Lower lobe of right lung (tissue), 2 donors: ENCODE measurements around the gene ELMO3. TPM values are rescaled to one million over a fixed set of nuclear protein-coding genes. Genes with fewer than 3 reads are reported as not detected.

Experiments
- ATAC-seq, 2 donors: fragments of 200-7000 bp; cut with Tn5 transposase; one replicate each; pipeline ENCODE4 v1.9.1; 2020 to 2022; ENCODE audit warnings: mild to moderate bottlenecking in 2 of 2, moderate library complexity in 2 of 2
- DNase-seq: peaks from one replicate; pipeline ENCODE4 v3.0.0-alpha.2; 2020
- H3K27ac ChIP-seq: fragments of 200-600 bp; one replicate; pipeline ENCODE4 v1.8.0; 2022
- H3K27me3 ChIP-seq: fragments of 200-600 bp; one replicate; pipeline ENCODE4 v1.8.0; 2022; ENCODE audit warnings: low read depth
- H3K36me3 ChIP-seq: fragments of 200-600 bp; one replicate; pipeline ENCODE4 v1.8.0; 2022; ENCODE audit warnings: mild to moderate bottlenecking
- H3K4me1 ChIP-seq: fragments of 200-600 bp; one replicate; pipeline ENCODE4 v1.8.0; 2022
- H3K4me3 ChIP-seq: fragments of 200-600 bp; one replicate; pipeline ENCODE4 v1.8.0; 2022; ENCODE audit warnings: mild to moderate bottlenecking
- H3K9me3 ChIP-seq: fragments of 200-600 bp; one replicate; pipeline ENCODE4 v1.8.0; 2022
- intact Hi-C: fragments of 100-400 bp; cut with DNase I; formaldehyde crosslinking; loops from one replicate; pipeline ENCODE4 v1.11.0; 2022
- total RNA-seq: library from RNA; stranded (reverse); fragmentation: NEBNext Ultra II Directional; extraction: Animal tissue kit (Norgen Biotek cat#: 25700); gene quantifications from one replicate; pipeline ENCODE4 v1.2.1, GENCODE V29; 2021
- TF ChIP-seq, protein P1 (sequence below): fragments of 200-600 bp; IDR thresholded peaks from one replicate; pipeline ENCODE4 v1.8.0; 2022; ENCODE audit warnings: antibody characterized with exemption, mild to moderate bottlenecking
- donor health status: DM: no; HTN: yes; CAD: no; lungs with severe emphysema.

The ELMO3 gene
- total RNA-seq, 1 donor from 2014 or later = 14.9 TPM

DNA sequence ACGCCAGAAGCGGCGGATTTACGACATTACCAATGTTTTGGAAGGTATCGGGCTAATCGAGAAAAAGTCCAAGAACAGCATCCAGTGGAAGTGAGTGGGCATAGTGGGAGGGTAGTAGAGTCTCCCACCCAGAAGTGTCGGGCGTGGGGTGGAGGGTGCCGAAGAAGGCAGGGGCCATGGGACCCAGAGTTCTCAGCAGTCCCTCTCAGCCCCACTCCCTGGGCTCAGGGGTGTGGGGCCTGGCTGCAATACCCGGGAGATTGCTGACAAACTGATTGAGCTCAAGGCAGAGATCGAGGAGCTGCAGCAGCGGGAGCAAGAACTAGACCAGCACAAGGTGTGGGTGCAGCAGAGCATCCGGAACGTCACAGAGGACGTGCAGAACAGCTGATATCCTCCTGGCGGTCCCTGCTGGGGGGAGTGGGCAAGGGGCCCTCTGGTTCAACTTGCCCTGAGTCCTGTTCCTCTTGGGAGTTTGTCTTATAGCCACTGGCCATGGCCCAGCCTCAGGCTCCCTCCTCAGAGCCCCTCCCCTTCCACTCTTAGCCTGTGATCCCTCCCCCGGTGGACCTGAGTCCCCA is 6.1 kb upstream of the ELMO3 start:
- DNase-seq (no peak), ATAC-seq (no peak)
- Histone ChIP-seq H3K4me3 (peak overlapping the region; percentile 100), H3K9me3 (no peaks in the 10 kb centered on the region), H3K36me3 (peaks cover 48% of the 10 kb centered on the region), H3K27me3 (no peaks in the 10 kb centered on the region), H3K27ac (peak overlapping the region; percentile 86), H3K4me1 (peaks cover 34% of the 10 kb centered on the region)
- TF ChIP-seq, protein P1, sequence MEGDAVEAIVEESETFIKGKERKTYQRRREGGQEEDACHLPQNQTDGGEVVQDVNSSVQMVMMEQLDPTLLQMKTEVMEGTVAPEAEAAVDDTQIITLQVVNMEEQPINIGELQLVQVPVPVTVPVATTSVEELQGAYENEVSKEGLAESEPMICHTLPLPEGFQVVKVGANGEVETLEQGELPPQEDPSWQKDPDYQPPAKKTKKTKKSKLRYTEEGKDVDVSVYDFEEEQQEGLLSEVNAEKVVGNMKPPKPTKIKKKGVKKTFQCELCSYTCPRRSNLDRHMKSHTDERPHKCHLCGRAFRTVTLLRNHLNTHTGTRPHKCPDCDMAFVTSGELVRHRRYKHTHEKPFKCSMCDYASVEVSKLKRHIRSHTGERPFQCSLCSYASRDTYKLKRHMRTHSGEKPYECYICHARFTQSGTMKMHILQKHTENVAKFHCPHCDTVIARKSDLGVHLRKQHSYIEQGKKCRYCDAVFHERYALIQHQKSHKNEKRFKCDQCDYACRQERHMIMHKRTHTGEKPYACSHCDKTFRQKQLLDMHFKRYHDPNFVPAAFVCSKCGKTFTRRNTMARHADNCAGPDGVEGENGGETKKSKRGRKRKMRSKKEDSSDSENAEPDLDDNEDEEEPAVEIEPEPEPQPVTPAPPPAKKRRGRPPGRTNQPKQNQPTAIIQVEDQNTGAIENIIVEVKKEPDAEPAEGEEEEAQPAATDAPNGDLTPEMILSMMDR = no peak
- intact Hi-C loops = no loop called here

DNA sequence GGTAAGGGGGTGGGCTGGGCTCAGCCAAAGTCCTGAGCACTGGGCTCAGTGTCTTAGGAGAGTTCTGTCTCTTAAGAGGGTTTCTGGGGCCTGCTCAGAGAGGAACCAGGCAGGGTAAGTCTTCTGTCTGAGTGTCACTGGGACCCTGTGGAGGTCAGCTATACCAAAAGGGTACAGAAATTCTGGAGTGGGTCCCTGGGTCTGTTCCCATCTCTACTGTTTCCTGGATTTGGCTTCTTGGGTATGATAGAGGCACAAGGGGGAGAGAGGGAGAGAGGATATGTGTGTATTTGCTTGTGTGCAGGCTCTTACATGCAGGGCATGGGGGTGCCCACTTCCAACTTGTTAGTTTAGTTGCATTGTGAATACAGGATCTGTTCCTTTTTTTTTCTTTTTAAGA is 5.4 kb upstream of the ELMO3 start:
- Histone ChIP-seq H3K36me3 (peaks cover 54% of the 10 kb centered on the region), H3K4me3 (peak overlapping the region; percentile 100), H3K27ac (peak overlapping the region; percentile 18), H3K27me3 (no peaks in the 10 kb centered on the region), H3K9me3 (no peaks in the 10 kb centered on the region), H3K4me1 (peaks cover 40% of the 10 kb centered on the region)
- intact Hi-C loops = no loop called here
- no peak for ATAC-seq
- TF ChIP-seq, protein P1 = no peak
- DNase-seq = no peak

DNA sequence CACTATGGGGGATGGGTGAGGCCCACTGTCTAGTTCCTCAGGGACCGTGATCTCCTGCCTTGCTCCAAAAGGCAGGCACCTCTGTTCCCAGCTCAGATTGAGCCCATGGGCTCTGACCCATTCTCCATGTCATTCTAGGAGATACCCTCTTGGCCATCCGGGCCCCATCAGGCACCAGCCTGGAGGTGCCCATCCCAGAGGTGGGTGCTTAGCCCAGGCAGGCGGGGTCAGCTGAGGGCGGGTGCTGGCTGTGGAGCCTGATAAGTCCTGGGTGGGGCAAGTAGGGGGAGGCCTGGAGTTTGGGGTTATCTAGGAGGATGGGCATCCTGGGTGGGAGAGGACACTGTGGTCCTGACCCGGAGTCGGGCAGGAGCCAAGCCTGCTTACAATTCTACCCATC is 4.7 kb upstream of the ELMO3 start:
- intact Hi-C loops = no loop called here
- H3K4me1 ChIP-seq = peaks cover 47% of the 10 kb centered on the region
- H3K36me3 ChIP-seq = peaks cover 55% of the 10 kb centered on the region
- no peaks in the 10 kb centered on the region for H3K9me3 ChIP-seq
- no peak overlapping the region for H3K4me3 ChIP-seq
- H3K27me3 ChIP-seq = no peaks in the 10 kb centered on the region
- no peak overlapping the region for H3K27ac ChIP-seq
- no peak for ATAC-seq
- TF ChIP-seq, protein P1 = no peak
- no peak for DNase-seq

DNA sequence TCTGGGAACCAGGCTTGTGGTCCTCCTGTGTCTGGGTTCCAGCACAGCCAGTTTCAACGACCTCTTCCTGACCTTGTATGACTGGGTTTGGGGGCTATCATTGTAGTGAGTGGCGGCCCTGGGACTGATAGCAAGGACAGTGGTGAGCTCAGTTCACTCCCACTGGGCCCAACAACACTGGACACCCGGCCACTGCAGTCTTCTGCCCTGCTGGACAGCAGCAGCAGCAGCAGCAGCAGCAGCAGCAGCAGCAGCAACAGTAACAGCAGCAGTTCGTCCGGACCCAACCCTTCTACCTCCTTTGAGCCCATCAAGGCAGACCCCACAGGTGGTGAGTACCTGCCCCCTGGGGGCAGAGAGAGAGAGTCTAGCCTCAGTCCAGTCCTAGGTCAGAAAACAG is 3.3 kb upstream of the ELMO3 start:
- Histone ChIP-seq H3K27me3 (no peaks in the 10 kb centered on the region), H3K36me3 (peaks cover 60% of the 10 kb centered on the region), H3K9me3 (no peaks in the 10 kb centered on the region), H3K27ac (no peak overlapping the region), H3K4me3 (no peak overlapping the region), H3K4me1 (peaks cover 45% of the 10 kb centered on the region)
- intact Hi-C loops = no loop called here
- TF ChIP-seq, protein P1 = no peak
- ATAC-seq (no peak), DNase-seq (no peak)

DNA sequence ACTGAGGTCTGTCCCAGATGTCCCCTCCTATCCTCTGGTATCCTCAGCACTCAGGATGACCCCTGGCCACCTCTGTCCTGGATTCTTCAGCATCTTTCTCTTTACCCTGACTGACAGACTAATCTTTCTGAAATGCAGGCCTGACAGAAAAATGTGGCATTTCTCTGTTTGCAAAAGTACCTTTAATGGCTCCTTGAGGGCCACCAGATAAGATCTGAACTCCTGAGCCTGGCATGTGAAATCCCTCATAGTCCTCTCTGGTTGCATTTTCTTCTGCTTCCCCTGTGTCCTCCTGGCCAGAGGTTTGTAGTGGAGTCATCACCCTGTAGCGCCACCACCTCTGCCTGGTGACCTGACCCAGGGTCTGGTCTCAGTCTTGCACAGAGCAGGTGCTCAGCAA is 2.0 kb upstream of the ELMO3 start:
- DNase-seq (no peak), ATAC-seq (no peak)
- TF ChIP-seq, protein P1 = no peak
- Histone ChIP-seq H3K9me3 (no peaks in the 10 kb centered on the region), H3K27ac (no peak overlapping the region), H3K4me3 (no peak overlapping the region), H3K36me3 (peaks cover 69% of the 10 kb centered on the region), H3K27me3 (no peaks in the 10 kb centered on the region), H3K4me1 (peaks cover 33% of the 10 kb centered on the region)
- intact Hi-C loops = no loop called here

DNA sequence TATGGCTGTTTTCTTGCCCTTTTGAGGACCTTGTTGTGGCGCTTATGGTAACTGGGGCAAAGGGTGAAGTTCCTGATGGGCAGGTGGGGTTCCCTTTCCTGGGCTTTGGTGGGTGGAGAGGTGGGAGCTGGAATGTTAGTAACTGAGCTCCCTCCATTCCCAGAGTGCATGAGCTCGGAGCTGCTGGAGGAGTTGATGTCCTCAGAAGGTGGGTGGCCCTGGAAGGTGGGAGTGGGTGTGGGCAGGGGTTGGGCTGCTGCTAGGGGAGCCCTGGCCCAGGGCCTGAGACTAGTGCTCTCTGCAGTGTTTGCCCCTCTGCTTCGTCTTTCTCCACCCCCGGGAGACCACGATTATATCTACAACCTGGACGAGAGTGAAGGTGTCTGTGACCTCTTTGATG is 1.2 kb upstream of the ELMO3 start:
- H3K27me3 ChIP-seq = no peaks in the 10 kb centered on the region
- intact Hi-C loops = no loop called here
- H3K4me1 ChIP-seq = peaks cover 30% of the 10 kb centered on the region
- H3K36me3 ChIP-seq = peaks cover 77% of the 10 kb centered on the region
- ATAC-seq (no peak), DNase-seq (no peak)
- TF ChIP-seq, protein P1 = no peak
- H3K4me3 ChIP-seq = no peak overlapping the region
- no peaks in the 10 kb centered on the region for H3K9me3 ChIP-seq
- H3K27ac ChIP-seq = peak overlapping the region; percentile 28
